ENCODE measurements around the gene SMPD3.

SMPD3 gene

DNA sequence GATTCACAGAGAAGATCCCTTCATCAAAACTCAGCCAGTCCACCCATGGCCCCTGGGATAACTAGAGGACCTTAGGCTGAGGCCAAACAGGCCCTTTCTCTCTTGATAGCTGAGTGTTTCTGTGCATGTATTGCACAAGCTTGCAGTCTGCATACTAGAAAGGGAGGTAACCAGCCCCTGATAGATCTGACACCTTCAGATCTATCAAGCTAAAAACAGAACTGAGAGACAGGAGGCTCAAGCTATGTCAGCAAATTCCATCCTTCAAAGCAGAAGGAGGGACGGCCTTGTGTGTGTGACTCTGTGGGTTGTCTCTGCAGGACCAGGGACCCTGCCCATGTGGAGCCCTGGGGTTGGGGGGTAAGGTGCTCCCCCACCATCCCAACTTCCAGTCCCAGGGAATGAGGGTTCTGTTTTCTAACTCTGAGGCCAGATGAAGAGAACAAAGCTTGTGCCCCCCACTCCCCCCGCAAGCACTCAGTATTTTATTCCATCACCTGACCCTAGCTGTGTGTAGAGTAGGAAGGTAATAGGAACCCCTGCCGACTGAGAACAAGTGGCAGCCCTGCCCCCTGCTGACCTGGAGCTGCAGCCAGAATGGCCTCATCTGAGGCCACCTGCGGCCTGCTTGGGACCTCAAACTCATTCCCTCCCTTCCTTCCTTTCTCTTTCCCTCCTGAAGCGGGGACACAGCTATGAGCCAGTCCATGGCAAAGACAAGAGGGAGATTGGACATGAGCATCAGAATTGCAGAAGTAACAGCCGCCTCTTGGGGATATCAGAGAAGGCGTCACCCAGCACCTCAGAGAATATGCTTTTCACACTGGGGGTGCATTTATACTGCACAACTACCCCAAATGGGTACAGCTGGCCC is 63.8 kb downstream of the SMPD3 start:
- in situ Hi-C loops (cut with MboI; ENCODE audit: low sequenced_read_pairs) = no loop called here

DNA sequence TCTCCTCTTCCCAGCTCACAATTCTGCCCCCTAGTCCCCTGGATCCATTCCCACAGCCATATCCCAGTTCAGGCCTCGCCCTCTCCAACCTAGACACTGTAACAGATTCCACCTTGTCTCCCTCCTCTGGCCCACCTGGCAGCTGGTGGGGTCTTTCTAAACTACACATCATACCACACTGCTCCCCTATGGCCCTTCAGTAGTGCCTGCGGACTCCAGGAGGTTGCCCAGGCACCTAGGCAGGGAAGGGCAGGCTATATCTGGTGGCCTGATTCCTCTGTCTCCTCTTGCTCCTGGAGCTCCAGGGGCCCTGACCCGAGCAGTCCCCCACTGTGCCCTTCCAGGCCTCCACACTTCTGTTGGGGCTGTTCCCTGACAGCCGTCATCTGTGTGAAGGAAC is 64.5 kb downstream of the SMPD3 start:
- in situ Hi-C loops (cut with MboI; ENCODE audit: low sequenced_read_pairs) = no loop called here

- in situ Hi-C loops (cut with MboI; ENCODE audit: low sequenced_read_pairs) = no loop called here
Observed at GRCh38 chr16:68382296-68382718, 66.0 kb downstream of the SMPD3 start.

DNA sequence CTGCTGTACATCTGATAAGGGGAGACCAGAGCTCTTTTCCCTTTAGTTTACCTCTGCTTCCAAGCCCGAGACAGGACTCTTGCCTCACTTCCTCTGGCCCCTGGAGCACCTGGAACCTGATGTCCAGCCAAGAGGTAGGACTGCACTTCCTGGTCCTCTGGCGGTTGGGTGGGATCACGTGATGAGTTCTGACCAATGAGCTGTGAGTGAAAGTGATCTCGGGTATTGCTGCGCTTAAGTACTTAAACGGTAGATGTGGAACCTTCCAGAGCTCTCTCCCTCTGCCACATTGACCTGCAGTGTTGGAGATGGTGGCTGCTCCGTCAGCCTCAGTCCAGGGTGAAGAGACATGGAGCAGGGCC is 67.0 kb downstream of the SMPD3 start:
- in situ Hi-C loops (cut with MboI; ENCODE audit: low sequenced_read_pairs) = no loop called here

DNA sequence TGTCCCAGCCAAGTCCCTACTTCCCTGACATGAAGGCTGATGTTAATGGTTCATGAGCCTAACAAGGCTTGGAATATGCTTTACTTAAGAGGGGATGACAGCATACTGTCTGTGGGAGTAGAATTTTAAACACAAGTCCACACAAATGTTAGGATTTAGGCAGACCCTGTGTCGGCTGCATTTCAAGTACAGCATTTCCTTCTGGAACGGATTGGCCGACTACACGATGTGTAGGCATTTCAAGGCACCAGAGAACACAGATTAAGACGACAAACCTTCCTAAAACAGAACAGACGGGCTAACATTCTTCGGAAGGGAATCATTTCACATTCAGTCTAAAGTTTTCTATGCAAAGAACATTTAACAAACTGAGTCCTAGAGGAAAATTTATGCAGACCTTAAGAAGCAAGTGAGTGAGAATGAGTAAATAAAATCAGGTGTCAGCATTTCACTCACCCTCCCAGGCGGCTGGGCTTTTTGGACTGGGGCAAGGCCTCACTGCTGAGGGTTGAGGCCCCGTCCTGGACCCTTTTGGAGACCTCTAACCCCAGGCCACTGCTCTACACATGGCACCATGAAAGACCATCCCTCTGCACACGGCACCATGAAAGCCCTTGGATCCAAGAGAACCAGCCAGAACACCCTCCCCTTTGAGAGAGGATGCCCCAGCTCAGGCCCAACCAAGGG is 67.5 kb downstream of the SMPD3 start:
- in situ Hi-C loops (cut with MboI; ENCODE audit: low sequenced_read_pairs) = no loop called here

GRCh38 chr16:68380348-68380670 is 68.0 kb downstream of the SMPD3 start:
- in situ Hi-C loops (cut with MboI; ENCODE audit: low sequenced_read_pairs) = no loop called here

DNA sequence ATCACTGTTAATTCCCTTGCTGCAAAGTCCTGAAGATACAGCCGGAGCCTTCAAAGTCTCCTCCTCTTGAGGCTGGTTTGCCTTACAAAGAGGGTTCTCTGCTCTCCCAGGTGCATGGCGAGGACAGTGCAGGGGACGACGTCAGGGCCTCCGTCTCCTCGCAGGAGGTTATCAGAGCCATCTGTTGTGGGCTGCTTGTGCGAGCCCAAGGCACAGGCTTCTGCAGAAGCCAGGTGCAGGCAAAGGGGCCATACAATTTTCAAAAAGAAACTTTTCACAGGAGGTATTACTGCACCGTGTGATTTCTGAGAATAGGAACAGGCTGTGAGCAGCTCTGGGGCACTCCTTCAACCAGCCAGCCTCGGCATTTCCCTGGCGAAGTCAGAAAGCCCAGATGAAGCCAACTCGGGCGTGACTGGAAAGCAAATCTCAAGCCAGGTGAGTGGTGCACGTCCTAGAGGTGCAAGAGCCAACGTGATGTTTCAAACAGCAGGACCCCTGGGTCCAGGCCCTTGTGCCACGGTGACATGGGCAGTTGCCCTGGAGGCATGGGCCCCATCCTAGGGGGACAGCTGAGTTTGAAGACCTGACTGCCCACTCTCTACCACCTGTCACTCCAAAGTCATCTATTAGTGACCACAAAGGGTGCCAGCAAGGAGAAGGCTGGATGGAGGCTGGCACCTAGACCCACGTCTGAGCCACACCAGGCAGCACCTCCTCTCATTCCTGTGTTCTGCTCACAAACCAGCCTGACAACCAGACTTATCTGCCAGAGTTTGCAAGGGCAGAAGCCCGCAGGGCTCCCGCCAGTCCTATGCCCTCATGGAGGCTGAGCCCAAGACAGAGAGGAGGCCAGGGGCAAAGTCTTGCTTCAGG is 68.6 kb downstream of the SMPD3 start:
- in situ Hi-C loops (cut with MboI; ENCODE audit: low sequenced_read_pairs) = no loop called here

- in situ Hi-C loops (cut with MboI; ENCODE audit: low sequenced_read_pairs) = no loop called here
Observed at GRCh38 chr16:68378436-68379415, 69.6 kb downstream of the SMPD3 start.

DNA sequence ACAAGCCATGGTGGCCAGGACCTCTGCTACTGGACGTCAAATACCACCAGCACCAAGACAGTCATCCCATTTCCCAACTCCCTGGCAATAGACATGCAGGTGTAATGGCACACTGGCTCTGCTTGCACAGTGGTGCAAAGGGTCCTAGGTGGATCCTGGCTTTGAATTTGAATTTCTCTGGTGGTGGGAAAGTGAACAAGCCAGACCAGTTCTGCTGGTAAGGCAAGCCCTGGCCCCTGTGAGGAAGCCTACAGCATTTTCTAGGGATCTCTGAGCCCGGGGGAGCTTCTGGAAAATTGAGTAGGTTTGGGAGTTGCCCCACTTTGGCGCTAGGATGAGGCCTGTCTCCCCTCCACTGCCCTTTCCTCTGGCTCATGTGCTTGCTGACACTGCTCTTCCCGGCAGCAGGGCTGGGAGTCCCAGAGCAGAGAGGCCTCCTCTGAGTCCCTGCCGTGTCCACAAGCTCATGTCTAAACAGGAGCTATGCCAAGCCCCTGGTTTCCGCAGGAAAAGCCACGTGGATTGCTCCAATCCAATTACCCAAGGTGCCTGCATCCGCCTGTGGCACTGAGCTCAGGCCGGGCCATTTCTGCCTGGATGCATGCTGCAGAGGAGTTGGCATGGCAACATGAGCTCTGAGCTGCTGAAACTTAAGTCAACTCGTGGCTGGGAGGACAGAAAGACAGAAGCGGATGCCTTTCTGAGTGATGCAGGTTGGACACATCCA is 70.5 kb downstream of the SMPD3 start:
- in situ Hi-C loops (cut with MboI; ENCODE audit: low sequenced_read_pairs) = no loop called here

DNA sequence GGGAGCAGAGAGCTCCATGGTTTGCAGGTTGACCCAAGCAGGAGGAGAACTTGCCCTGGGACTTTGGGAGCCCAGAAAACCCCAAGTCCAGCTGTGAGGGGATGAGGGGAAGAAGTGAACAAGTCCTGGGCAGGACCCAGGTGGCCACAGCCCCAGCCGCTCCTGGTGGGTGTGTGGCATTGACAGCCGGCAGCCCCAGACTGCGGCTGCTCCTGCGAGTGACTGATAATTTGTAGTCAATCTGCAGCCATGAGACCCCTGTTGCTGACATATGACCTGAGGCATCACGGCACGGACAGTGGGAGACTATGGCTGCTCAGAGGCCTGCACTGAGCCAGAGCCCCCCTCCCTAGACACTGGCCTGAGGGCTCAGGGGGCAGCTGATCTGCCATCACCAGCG is 71.1 kb downstream of the SMPD3 start:
- in situ Hi-C loops (cut with MboI; ENCODE audit: low sequenced_read_pairs) = no loop called here

DNA sequence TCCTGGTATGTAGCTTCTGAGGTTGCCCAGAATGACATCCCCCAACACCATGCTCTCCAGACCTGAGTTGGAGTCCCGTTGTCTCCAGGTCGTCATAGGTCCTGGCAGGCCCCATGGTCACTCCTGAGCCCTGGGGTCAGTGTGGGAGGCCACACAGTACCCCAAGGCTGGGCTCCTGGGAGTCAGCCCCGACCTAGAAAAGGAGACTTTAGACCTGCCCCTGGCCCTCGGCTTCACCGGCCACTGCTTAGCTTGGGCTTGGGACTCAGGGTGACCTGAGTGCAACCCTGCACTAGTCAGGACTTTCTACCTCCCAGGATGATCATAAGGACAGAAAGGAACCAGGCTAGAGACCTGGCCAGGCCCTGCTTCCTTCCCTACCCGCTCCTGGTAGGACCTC is 71.7 kb downstream of the SMPD3 start:
- in situ Hi-C loops (cut with MboI; ENCODE audit: low sequenced_read_pairs) = no loop called here

DNA sequence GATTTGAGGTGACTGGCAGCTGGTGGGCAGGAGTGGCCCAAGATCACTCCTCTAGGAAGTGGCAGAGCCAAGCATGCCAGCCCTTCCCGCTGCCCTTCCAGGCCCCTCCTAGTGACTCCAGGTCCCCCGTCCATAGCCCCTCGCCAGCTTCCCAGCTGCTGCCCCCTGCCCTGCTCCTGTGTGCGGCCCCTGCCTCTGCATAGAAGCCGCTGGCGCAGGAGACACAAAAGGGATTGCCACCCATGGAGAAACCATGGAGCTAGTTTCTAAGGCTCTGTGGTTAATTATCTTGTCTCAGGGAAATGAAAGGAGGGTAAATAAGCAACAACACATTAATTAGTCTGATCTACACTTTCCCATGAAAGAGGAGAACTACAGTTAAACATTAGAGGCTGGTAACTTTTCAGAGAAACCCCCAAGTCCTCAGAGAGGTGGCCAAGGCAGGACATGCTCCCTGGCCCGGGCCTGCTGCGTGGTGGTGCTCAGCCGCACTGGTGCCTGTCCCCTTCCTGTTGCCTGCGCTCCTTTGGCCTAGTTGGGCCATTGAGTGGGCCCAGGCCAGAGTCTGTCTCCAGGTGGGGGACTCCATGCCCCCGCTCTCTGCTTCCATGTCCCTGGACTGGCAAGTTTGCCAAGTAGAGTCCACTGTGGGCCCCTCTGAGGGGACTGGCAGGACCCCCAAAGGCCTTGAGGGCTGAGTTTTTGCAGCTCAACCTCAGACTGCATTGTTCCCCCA is 72.3 kb downstream of the SMPD3 start:
- in situ Hi-C loops (cut with MboI; ENCODE audit: low sequenced_read_pairs) = no loop called here

GRCh38 chr16:68374961-68375660 is 73.2 kb downstream of the SMPD3 start:
- in situ Hi-C loops (cut with MboI; ENCODE audit: low sequenced_read_pairs) = no loop called here

GRCh38 chr16:68374246-68374805 is 74.0 kb downstream of the SMPD3 start:
- in situ Hi-C loops (cut with MboI; ENCODE audit: low sequenced_read_pairs) = no loop called here

DNA sequence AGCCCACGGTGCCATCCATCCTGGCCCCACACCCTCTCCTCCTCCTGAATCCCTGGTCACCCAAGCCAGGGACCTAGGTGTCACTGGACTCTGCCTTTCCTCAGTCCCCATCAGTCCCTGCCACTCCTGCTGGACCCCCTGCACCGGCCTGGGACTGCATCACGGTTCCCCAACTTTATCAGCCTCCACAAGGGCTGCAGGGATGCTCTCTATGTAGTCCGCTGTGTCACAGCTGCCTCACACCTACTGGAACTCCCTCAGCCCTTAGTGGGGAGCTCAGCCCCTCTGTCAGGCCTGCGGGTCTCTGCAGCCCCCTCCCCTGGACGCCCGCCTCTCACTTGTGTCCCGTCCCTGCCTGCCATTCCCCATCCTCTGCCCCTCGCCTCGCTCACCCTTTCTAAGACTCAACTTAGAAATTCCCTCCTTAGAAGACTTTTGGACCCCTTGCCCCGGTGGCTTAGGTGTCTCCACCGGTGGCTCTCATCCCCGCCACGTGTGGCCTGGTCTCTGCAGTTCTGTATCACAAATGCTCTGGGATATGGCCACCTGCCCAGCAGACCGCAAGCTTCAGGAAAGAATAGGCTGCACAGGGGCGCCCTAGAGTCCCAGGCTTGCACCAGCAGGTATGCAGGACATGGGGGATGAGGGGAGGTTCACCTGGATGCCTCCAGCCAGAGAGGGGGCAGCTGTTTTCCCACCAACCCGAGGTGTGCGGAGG is 74.6 kb downstream of the SMPD3 start:
- in situ Hi-C loops (cut with MboI; ENCODE audit: low sequenced_read_pairs) = no loop called here

DNA sequence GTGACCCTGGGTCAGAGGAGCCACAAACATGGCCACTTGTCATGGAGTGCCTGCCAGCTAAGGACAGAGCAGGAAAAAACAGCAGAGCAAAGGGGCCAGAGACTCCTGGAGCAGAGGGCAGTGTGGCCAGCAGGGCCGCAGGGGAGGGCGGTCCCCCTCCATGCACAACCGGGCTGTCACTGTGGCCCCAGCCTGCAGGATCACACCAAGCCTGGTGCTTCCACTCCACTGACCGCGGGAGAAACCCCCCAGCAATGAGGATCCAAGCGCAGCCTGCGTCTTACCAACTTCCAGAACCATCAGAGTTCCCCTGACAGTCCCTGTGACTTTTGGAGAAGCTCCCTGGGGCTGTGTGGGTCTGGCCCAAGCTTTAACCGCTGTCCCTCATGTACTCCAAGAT is 75.5 kb downstream of the SMPD3 start:
- in situ Hi-C loops (cut with MboI; ENCODE audit: low sequenced_read_pairs) = no loop called here

DNA sequence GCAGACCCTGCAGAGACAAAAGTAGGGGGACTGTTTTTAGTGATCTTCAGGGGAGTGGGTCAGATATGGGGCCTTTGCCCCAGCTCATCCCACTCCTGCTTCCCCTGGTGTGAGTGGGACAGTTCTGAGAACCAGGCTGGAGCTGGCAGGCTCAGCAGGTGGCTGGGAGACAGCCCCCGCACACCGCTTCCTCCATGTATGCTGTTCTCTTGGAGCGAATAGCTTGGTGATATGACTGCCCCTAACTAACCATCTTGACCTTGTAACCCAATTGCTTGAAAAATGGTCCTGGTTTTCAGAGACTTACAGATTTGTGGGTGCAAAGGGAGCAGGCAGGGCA is 76.0 kb downstream of the SMPD3 start:
- in situ Hi-C loops (cut with MboI; ENCODE audit: low sequenced_read_pairs) = no loop called here

Measured in hTERT RPE-1 (cell line).